Natural killer cell (primary cell): ENCODE results near the gene INO80C. TPM values are rescaled to one million over a fixed set of nuclear protein-coding genes. Genes with fewer than 3 reads are reported as not detected.

Source experiments
- ATAC-seq, 3 donors: fragments of 150-1000 bp in 2 of 3; fragments of 200-7000 bp in 1 of 3; cut with Tn5 transposase; 1 replicate in 1 of 3; 2 replicates in 2 of 3; pipeline ENCODE4 v1.10.0; 2021; ENCODE audit warnings: mild to moderate bottlenecking in 2 of 3, moderate library complexity in 2 of 3
- DNase-seq, 2 donors: peaks; one replicate each; pipeline versions ENCODE4 v3.0.0 to v3.0.0-alpha.2; 2013 to 2021; ENCODE audit warnings: mixed read lengths in 1 of 2
- H3K27ac ChIP-seq: one replicate; pipeline ENCODE4 v1.5.1; 2013; ENCODE audit warnings: mild to moderate bottlenecking, low read length
- H3K27me3 ChIP-seq: one replicate; pipeline ENCODE4 v1.6.1; 2013; ENCODE audit warnings: low read length; ENCODE audit not compliant: control insufficient read depth, insufficient read depth
- H3K36me3 ChIP-seq: one replicate; pipeline ENCODE4 v1.6.1; 2013; ENCODE audit warnings: low read length; ENCODE audit not compliant: control insufficient read depth, insufficient read depth
- H3K4me1 ChIP-seq: one replicate; pipeline ENCODE4 v1.6.1; 2013; ENCODE audit warnings: low read length; ENCODE audit not compliant: control insufficient read depth, insufficient read depth
- H3K4me3 ChIP-seq: one replicate; pipeline ENCODE4 v1.5.1; 2013; ENCODE audit warnings: low read length
- H3K9me3 ChIP-seq: one replicate; pipeline ENCODE4 v1.6.1; 2013; ENCODE audit warnings: low read length; ENCODE audit not compliant: control insufficient read depth, insufficient read depth
- H3K27ac Mint-ChIP-seq, 2 donors: one replicate each; pipeline ENCODE4 v1.8.0; 2022; ENCODE audit warnings: mild to moderate bottlenecking in 2 of 2, mixed read lengths in 2 of 2, moderate library complexity in 1 of 2
- H3K27me3 Mint-ChIP-seq, 2 donors: one replicate each; pipeline ENCODE4 v1.8.0; 2022; ENCODE audit warnings: low read depth in 2 of 2, mixed read lengths in 2 of 2
- H3K36me3 Mint-ChIP-seq: one replicate; pipeline ENCODE4 v1.8.0; 2022; ENCODE audit warnings: mixed read lengths
- H3K4me1 Mint-ChIP-seq, 2 donors: one replicate each; pipeline ENCODE4 v1.8.0; 2022; ENCODE audit warnings: mixed read lengths in 2 of 2
- H3K4me3 Mint-ChIP-seq: one replicate; pipeline ENCODE4 v1.8.0; 2022; ENCODE audit warnings: mild to moderate bottlenecking, moderate library complexity, mixed read lengths
- H3K9me3 Mint-ChIP-seq, 2 donors: one replicate each; pipeline ENCODE4 v1.8.0; 2022; ENCODE audit warnings: mixed read lengths in 2 of 2
- CTCF ChIP-seq: fragments of 200-600 bp; IDR thresholded peaks from one replicate; pipeline ENCODE4 v1.8.0; 2022; ENCODE audit warnings: antibody characterized with exemption
- WGBS: methylation state at CpG from one replicate; pipeline ENCODE4 v1.1.7; 2013; ENCODE audit warnings: missing lambda C conversion rate; ENCODE audit not compliant: insufficient coverage; 5-methylcytosine and 5-hydroxymethylcytosine counted together
- intact Hi-C: fragments of 100-400 bp; cut with micrococcal nuclease; formaldehyde crosslinking; loops from one replicate; pipeline ENCODE4 v1.14.2; 2022
- total RNA-seq, 4 donors: library from RNA; stranded (reverse); fragments of 120-200 nt in 1 of 4; gene quantifications; one replicate each; pipeline versions ENCODE4 v1.2.3 to v1.2.4, GENCODE V29; 2013 to 2022

Gene INO80C
- total RNA-seq, 3 donors from 2014 or later (not counting 1 experiment from before 2014, with no cell fraction given): 17.6 to 19.5 (median 19.2) TPM

GRCh38 chr18:35494251-35495220 is 3.2 kb downstream of the INO80C start:
- Mint-ChIP-seq H3K36me3 (no peaks in the 10 kb centered on the region), H3K4me3 (peak overlapping the region; percentile 13), H3K4me1 (peaks cover 20 to 25% of the 10 kb centered on the region in 2 donors), H3K9me3 (no peaks in the 10 kb centered on the region), H3K27ac (no peak overlapping the region), H3K27me3 (no peaks in the 10 kb centered on the region)
- DNase-seq (no peak), ATAC-seq (no peak)
- Histone ChIP-seq H3K4me1 (peaks cover 15% of the 10 kb centered on the region), H3K27ac (no peak overlapping the region), H3K36me3 (no peaks in the 10 kb centered on the region), H3K27me3 (no peaks in the 10 kb centered on the region), H3K9me3 (no peaks in the 10 kb centered on the region), H3K4me3 (no peak overlapping the region)
- intact Hi-C loops: loop anchor here (5.0 to 10.0 kb wide), 5 partner anchors 88 to 517 kb away; partner anchors contain the start of genes GALNT1, RMP24, ZNF24 and ZNF397
- TF ChIP-seq CTCF: no peak
- 63% methylated on average over 7 of the region's 8 CpGs for WGBS

- no peak overlapping the region for H3K4me3 Mint-ChIP-seq
- H3K36me3 Mint-ChIP-seq: no peaks in the 10 kb centered on the region
- no peaks in the 10 kb centered on the region for H3K9me3 Mint-ChIP-seq
- H3K4me1 Mint-ChIP-seq: peaks cover 5 to 10% of the 10 kb centered on the region in 2 donors
- Histone ChIP-seq H3K27ac (no peak overlapping the region), H3K4me1 (peaks cover 4% of the 10 kb centered on the region), H3K36me3 (no peaks in the 10 kb centered on the region), H3K4me3 (no peak overlapping the region), H3K27me3 (no peaks in the 10 kb centered on the region), H3K9me3 (no peaks in the 10 kb centered on the region)
- ATAC-seq: no peak
- intact Hi-C loops: loop anchor here (10.0 kb wide), 1 partner anchor 247 kb away; the partner anchor contains the start of gene ZNF397
- DNase-seq: no peak
- WGBS: 87% methylated on average over 5 of the region's 5 CpGs
- TF ChIP-seq CTCF: no peak
- no peaks in the 10 kb centered on the region for H3K27me3 Mint-ChIP-seq
- no peak overlapping the region for H3K27ac Mint-ChIP-seq
Measured at GRCh38 chr18:35491700-35492077, 6.1 kb downstream of the INO80C start.

- Histone ChIP-seq H3K9me3 (no peaks in the 10 kb centered on the region), H3K27me3 (no peaks in the 10 kb centered on the region), H3K4me1 (no peaks in the 10 kb centered on the region), H3K27ac (no peak overlapping the region), H3K36me3 (no peaks in the 10 kb centered on the region), H3K4me3 (no peak overlapping the region)
- Mint-ChIP-seq H3K27me3 (no peaks in the 10 kb centered on the region), H3K27ac (no peak overlapping the region), H3K4me3 (no peak overlapping the region), H3K36me3 (no peaks in the 10 kb centered on the region), H3K9me3 (no peaks in the 10 kb centered on the region), H3K4me1 (peaks cover 0 to 4% of the 10 kb centered on the region in 2 donors)
- no peak for ATAC-seq
- intact Hi-C loops: loop anchor here (10.0 kb wide), 1 partner anchor 246 kb away; the partner anchor contains the start of gene ZNF397
- no peak for DNase-seq
- no peak for TF ChIP-seq CTCF
- 75% methylated on average over 9 of the region's 10 CpGs for WGBS
Measured at GRCh38 chr18:35490894-35491699, 6.7 kb downstream of the INO80C start.
